NB4 (cell line): ENCODE data around the gene CHD3.

Experiments
- POLR2A ChIP-seq: IDR thresholded peaks from 2 replicates; pipeline ENCODE4 v1.6.1; 2011; ENCODE audit warnings: mild to moderate bottlenecking; ENCODE audit not compliant: insufficient read length; ENCODE audit errors: extremely low read depth
- TF ChIP-seq, protein P1 (sequence below): IDR thresholded peaks from one replicate; pipeline ENCODE4 v1.5.1; 2012; ENCODE audit warnings: low read depth, low read length

DNA sequence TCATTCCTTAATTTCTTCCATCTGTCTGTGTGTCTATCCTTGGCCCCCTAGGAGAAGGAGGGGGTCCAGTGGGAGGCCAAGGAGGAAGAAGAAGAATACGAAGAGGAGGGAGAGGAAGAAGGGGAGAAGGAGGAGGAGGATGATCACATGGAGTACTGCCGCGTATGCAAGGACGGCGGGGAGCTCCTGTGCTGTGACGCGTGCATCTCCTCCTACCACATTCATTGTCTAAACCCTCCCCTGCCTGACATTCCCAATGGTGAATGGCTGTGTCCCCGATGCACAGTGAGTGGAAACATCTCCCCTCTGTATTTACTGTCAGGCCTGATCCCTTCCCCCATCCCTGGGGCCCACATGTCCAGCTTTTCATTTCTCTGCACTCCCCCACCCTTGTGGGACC lies 6.3 kb downstream of the CHD3 start:
- TF ChIP-seq, protein P1, sequence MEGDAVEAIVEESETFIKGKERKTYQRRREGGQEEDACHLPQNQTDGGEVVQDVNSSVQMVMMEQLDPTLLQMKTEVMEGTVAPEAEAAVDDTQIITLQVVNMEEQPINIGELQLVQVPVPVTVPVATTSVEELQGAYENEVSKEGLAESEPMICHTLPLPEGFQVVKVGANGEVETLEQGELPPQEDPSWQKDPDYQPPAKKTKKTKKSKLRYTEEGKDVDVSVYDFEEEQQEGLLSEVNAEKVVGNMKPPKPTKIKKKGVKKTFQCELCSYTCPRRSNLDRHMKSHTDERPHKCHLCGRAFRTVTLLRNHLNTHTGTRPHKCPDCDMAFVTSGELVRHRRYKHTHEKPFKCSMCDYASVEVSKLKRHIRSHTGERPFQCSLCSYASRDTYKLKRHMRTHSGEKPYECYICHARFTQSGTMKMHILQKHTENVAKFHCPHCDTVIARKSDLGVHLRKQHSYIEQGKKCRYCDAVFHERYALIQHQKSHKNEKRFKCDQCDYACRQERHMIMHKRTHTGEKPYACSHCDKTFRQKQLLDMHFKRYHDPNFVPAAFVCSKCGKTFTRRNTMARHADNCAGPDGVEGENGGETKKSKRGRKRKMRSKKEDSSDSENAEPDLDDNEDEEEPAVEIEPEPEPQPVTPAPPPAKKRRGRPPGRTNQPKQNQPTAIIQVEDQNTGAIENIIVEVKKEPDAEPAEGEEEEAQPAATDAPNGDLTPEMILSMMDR = no peak
- no peak for TF ChIP-seq POLR2A
